PC-3 (cell line): ENCODE measurements around the gene DND1. TPM values are rescaled to one million over a fixed set of nuclear protein-coding genes. Genes with fewer than 3 reads are reported as not detected.
A peak's percentile ranks its signal among the peaks of the same experiment; 100 is the strongest.

Experiments
- ATAC-seq: fragments of 200-7000 bp; cut with Tn5 transposase; 2 replicates; pipeline ENCODE4 v1.9.1; 2020; ENCODE audit warnings: mild to moderate bottlenecking, moderate library complexity
- BruUV-seq: library from RNA; stranded (reverse); fragments of 400-500 nt; replicated peaks from 2 replicates; lab custom pipeline; 2021; lab: Mats Ljungman, UMichigan
- CTCF ChIA-PET: fragments of 300-600 bp; sonication (Branson Sonifier 250); formaldehyde crosslinking; loops from one replicate; lab custom pipeline; 2022; ENCODE audit warnings: antibody characterized with exemption; lab: Charles Lee
- POLR2A ChIA-PET: fragments of 300-600 bp; sonication (Branson Sonifier 250); formaldehyde crosslinking; loops from one replicate; lab custom pipeline; 2022; ENCODE audit warnings: antibody characterized with exemption; ENCODE audit not compliant: unreplicated experiment; lab: Charles Lee
- DNase-seq: peaks from one replicate; pipeline ENCODE4 v3.0.0-alpha.2; 2015
- H2AFZ ChIP-seq: fragments of 300-600 bp; sonication (generic); 2 replicates; pipeline ENCODE4 v1.6.0; 2016; ENCODE audit warnings: antibody characterized with exemption, low read length
- H3F3A ChIP-seq: fragments of 300-600 bp; sonication (generic); one replicate; pipeline ENCODE4 v1.6.0; 2017; ENCODE audit warnings: antibody characterized with exemption, low read length, control low read depth, mild to moderate bottlenecking; ENCODE audit not compliant: unreplicated experiment
- H3K27ac ChIP-seq: fragments of 300-600 bp; sonication (generic); 2 replicates; pipeline ENCODE4 v1.5.1; 2016; ENCODE audit warnings: mild to moderate bottlenecking, low read length
- H3K27me3 ChIP-seq: fragments of 300-600 bp; sonication (generic); 2 replicates; pipeline ENCODE4 v1.6.1; 2016; ENCODE audit warnings: low read length, mixed read lengths
- H3K36me3 ChIP-seq: fragments of 300-600 bp; sonication (generic); 2 replicates; pipeline ENCODE4 v1.6.1; 2016; ENCODE audit warnings: low read depth, mixed run types, low read length, mixed read lengths
- H3K4me1 ChIP-seq: fragments of 300-600 bp; sonication (generic); 2 replicates; pipeline ENCODE4 v1.5.1; 2016; ENCODE audit warnings: low read length; ENCODE audit not compliant: insufficient read depth
- H3K4me2 ChIP-seq: fragments of 300-600 bp; sonication (generic); 2 replicates; pipeline ENCODE4 v1.6.0; 2016; ENCODE audit warnings: low read length
- H3K4me3 ChIP-seq: fragments of 300-600 bp; sonication (generic); 2 replicates; pipeline ENCODE4 v1.5.1; 2016; ENCODE audit warnings: mild to moderate bottlenecking, low read length, mixed read lengths
- H3K79me2 ChIP-seq: fragments of 300-600 bp; sonication (generic); 2 replicates; pipeline ENCODE4 v1.6.1; 2017; ENCODE audit warnings: low read length, mixed read lengths
- H3K9ac ChIP-seq: fragments of 300-600 bp; sonication (generic); 2 replicates; pipeline ENCODE4 v1.6.0; 2016; ENCODE audit warnings: mild to moderate bottlenecking, low read length
- H3K9me2 ChIP-seq: fragments of 300-600 bp; sonication (generic); replicated peaks from 2 replicates; pipeline ENCODE4 v1.6.1; 2016; ENCODE audit warnings: mixed run types, low read length, mixed read lengths
- H3K9me3 ChIP-seq: fragments of 300-600 bp; sonication (generic); 2 replicates; pipeline ENCODE4 v1.6.1; 2016; ENCODE audit warnings: low read length, mixed read lengths
- H4K20me1 ChIP-seq: fragments of 300-600 bp; sonication (generic); 2 replicates; pipeline ENCODE4 v1.6.1; 2016; ENCODE audit warnings: low read length, mixed read lengths
- EZH2 ChIP-seq: fragments of 300-600 bp; sonication (generic); IDR thresholded peaks from one replicate; pipeline ENCODE4 v1.6.1; 2017; ENCODE audit warnings: antibody characterized with exemption, mild to moderate bottlenecking, low read length; ENCODE audit not compliant: unreplicated experiment
- EZH2phosphoT487 ChIP-seq: fragments of 300-600 bp; sonication (generic); IDR thresholded peaks from 2 replicates; pipeline ENCODE4 v1.6.1; 2018; ENCODE audit warnings: mild to moderate bottlenecking, antibody characterized with exemption, low read length, borderline replicate concordance
- intact Hi-C: fragments of 100-400 bp; cut with micrococcal nuclease; formaldehyde crosslinking; loops from 2 replicates; pipeline ENCODE4 v1.9.0; 2023
- total RNA-seq: library from RNA; depleted of rRNA; stranded (reverse); fragments of >200 nt; gene quantifications from 2 replicates; pipeline ENCODE4 v1.2.3, GENCODE V29; 2014
- TF ChIP-seq, protein P1 (sequence below): fragments of 300-600 bp; sonication (generic); conservative IDR thresholded peaks from 2 replicates; pipeline ENCODE4 v1.5.1; 2017; ENCODE audit warnings: antibody characterized with exemption, low read depth, mild to moderate bottlenecking, low read length

The DND1 gene
- total RNA-seq, 1 experiment from 2014 or later = 1.1 TPM

DNA sequence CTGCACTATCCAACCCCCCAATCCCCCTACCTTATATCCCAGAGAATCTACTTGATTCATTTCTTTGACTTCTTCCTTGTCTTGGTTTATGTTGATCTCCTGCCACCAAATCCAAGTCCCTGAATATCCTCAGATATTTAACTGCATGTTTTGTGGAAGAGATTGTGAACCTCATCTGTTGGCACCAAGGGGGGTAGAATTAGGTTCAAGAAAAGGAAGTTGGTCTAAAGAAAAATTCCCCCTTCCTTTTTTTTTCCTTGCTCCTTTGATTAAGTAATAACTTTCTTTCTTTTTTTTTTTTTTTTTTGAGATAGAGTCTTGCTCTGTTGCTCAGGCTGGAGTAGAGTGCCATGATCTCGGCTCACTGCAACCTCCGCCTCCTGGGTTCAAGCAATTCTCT lies 39.9 kb downstream of the DND1 start:
- no peaks in the 10 kb centered on the region for H3K27me3 ChIP-seq
- ChIA-PET CTCF (no interaction called here), POLR2A (no interaction called here)
- no peak overlapping the region for H3K9ac ChIP-seq
- H3K4me3 ChIP-seq = no peak overlapping the region
- H3K4me2 ChIP-seq = peak overlapping the region; percentile 69; the same call in 1 of the 2 replicates
- no peaks in the 10 kb centered on the region for H3K79me2 ChIP-seq
- no TSS peak for BruUV-seq
- no peaks in the 10 kb centered on the region for H3K9me3 ChIP-seq
- H3K36me3 ChIP-seq = no peaks in the 10 kb centered on the region; the same call in 1 of the 2 replicates
- no peaks in the 10 kb centered on the region for H3F3A ChIP-seq
- no peaks in the 10 kb centered on the region for H3K9me2 ChIP-seq
- no peak overlapping the region for H3K27ac ChIP-seq
- H3K4me1 ChIP-seq = no peaks in the 10 kb centered on the region
- no peaks in the 10 kb centered on the region for H4K20me1 ChIP-seq
- DNase-seq = no peak
- no peak overlapping the region for H2AFZ ChIP-seq
- no peak for ATAC-seq
- intact Hi-C loops = no loop called here
- TF ChIP-seq, protein P1, sequence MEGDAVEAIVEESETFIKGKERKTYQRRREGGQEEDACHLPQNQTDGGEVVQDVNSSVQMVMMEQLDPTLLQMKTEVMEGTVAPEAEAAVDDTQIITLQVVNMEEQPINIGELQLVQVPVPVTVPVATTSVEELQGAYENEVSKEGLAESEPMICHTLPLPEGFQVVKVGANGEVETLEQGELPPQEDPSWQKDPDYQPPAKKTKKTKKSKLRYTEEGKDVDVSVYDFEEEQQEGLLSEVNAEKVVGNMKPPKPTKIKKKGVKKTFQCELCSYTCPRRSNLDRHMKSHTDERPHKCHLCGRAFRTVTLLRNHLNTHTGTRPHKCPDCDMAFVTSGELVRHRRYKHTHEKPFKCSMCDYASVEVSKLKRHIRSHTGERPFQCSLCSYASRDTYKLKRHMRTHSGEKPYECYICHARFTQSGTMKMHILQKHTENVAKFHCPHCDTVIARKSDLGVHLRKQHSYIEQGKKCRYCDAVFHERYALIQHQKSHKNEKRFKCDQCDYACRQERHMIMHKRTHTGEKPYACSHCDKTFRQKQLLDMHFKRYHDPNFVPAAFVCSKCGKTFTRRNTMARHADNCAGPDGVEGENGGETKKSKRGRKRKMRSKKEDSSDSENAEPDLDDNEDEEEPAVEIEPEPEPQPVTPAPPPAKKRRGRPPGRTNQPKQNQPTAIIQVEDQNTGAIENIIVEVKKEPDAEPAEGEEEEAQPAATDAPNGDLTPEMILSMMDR = no peak
- TF ChIP-seq EZH2 (no peak), EZH2phosphoT487 (no peak)

DNA sequence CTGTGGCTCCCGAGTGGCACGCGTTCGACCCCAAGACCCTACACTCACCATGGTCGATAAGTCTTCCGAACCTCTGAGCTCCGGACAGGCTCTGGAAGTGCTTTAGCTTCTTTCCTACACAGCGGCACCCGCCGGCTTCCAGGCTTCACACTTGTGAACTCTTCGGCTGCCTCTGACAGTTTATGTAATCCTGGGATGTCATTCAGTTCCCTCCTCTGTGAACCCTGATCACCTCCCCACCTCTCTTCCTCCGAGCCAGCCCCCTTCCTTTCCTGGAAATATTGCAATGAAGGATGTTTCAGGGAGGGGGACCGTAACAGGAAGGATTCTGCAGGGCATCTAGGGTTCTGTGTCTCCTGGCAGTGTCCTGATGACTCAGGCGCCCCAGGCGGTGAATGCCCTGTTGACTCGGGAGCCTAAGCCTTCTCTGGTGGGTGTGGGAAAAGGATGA lies 40.3 kb downstream of the DND1 start, which contains the start of gene CD14:
Gene CD14 (minus strand): TSS at position 155 of the 451 bp plus-strand sequence. CDS start 104 bp downstream, at position 51.
- DNase-seq = peak; percentile 43
- no peaks in the 10 kb centered on the region for H3F3A ChIP-seq
- H4K20me1 ChIP-seq = no peaks in the 10 kb centered on the region
- no peak within 1 kb of the TSS for H3K27ac ChIP-seq
- H3K4me2 ChIP-seq = peak within 1 kb of the TSS; percentile 69
- no peaks in the 10 kb centered on the region for H3K4me1 ChIP-seq
- intact Hi-C loops = no loop called here
- TF ChIP-seq EZH2 (no peak), EZH2phosphoT487 (no peak)
- TF ChIP-seq, protein P1 = no peak
- ChIA-PET CTCF (no interaction called here), POLR2A (no interaction called here)
- peak within 1 kb of the TSS; percentile 48 for H2AFZ ChIP-seq
- no peaks in the 10 kb centered on the region for H3K79me2 ChIP-seq
- H3K4me3 ChIP-seq = peak within 1 kb of the TSS; percentile 45; the same call in 1 of the 2 replicates
- H3K36me3 ChIP-seq = no peaks in the 10 kb centered on the region; the same call in 1 of the 2 replicates
- H3K9me3 ChIP-seq = peaks cover 3% of the 10 kb centered on the region; the same call in 1 of the 2 replicates
- peak; percentile 70 for ATAC-seq
- H3K9ac ChIP-seq = no peak within 1 kb of the TSS
- no peaks in the 10 kb centered on the region for H3K27me3 ChIP-seq
- H3K9me2 ChIP-seq = no peaks in the 10 kb centered on the region
- no TSS peak for BruUV-seq

DNA sequence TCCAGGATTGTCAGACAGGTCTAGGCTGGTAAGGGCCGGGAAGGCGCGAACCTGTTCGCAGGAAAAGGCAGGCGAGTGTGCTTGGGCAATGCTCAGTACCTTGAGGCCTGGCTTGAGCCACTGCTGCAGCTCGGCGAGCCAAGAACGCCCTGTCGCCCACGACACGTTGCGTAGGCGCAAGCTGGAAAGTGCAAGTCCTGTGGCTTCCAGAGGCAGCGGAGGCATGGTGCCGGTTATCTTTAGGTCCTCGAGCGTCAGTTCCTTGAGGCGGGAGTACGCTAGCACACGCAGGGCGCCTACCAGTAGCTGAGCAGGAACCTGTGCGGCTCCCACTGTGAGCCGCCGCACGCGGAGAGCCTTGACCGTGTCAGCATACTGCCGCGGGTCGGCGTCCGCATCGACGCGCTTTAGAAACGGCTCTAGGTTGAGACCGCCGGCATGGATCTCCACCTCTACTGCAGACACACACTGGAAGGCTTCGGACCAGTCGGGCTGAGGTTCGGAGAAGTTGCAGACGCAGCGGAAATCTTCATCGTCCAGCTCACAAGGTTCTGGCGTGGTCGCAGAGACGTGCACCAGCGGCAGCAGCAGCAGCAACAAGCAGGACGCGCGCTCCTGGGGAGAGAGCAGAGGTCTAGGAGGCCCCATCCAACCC lies 40.9 kb downstream of the DND1 start:
- CTCF ChIA-PET = no interaction called here
- H3K9me2 ChIP-seq = no peaks in the 10 kb centered on the region
- no peak overlapping the region for H3K27ac ChIP-seq
- no peak overlapping the region for H3K9ac ChIP-seq
- POLR2A ChIA-PET = no interaction called here
- no peaks in the 10 kb centered on the region for H3K4me1 ChIP-seq
- no peaks in the 10 kb centered on the region for H3K27me3 ChIP-seq
- no peaks in the 10 kb centered on the region; the same call in 1 of the 2 replicates for H3K36me3 ChIP-seq
- H3K9me3 ChIP-seq = peaks cover 4% of the 10 kb centered on the region; the same call in 1 of the 2 replicates
- peak overlapping the region; percentile 48; the same call in 1 of the 2 replicates for H2AFZ ChIP-seq
- no peaks in the 10 kb centered on the region for H3F3A ChIP-seq
- ATAC-seq (peak; percentile 48), DNase-seq (no peak)
- no peaks in the 10 kb centered on the region for H4K20me1 ChIP-seq
- intact Hi-C loops = no loop called here
- H3K4me3 ChIP-seq = peak overlapping the region; percentile 45; the same call in 1 of the 2 replicates
- H3K4me2 ChIP-seq = peak overlapping the region; percentile 69
- no TSS peak for BruUV-seq
- no peaks in the 10 kb centered on the region for H3K79me2 ChIP-seq
- no peak for TF ChIP-seq EZH2
- TF ChIP-seq EZH2phosphoT487 = no peak
- TF ChIP-seq, protein P1 = no peak
